ENCODE measurements around the gene NYAP2. TPM values are rescaled to one million over a fixed set of nuclear protein-coding genes. Genes with fewer than 3 reads are reported as not detected.

Gene NYAP2
- total RNA-seq, 3 donors from 2014 or later, result 0.11 TPM; not detected in 2

DNA sequence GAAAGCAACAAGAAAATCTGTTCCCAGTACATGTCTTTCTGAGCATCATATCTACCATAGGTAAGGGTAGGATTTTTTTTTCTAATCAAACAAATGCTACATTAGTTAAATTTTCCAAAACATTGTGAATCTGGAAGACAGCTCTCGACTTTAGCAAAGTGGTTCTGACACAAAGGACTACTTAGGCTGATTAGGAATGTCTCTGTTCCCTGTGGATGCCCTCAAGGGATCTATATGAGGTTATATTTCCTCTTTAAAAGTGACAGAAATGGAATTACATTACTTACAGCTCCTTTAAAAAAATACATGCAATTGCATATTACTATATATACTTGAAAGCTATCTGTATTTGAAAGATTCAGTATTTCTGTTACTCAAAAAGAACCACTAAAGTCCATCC is 15.4 kb downstream of the NYAP2 start:
- H3K4me1 Mint-ChIP-seq (ENCODE audit: low read depth), result no peaks in the 10 kb centered on the region
- no peak overlapping the region for H3K4me3 Mint-ChIP-seq
- H3K36me3 Mint-ChIP-seq (ENCODE audit: insufficient read depth), result no peaks in the 10 kb centered on the region
- DNase-seq (no peak), ATAC-seq (no peak)
- H3K27me3 Mint-ChIP-seq (ENCODE audit: low read depth), result peaks cover 12% of the 10 kb centered on the region
- H3K9me3 Mint-ChIP-seq, result no peaks in the 10 kb centered on the region

GRCh38 chr2:225415341-225415740 is 15.8 kb downstream of the NYAP2 start:
- DNase-seq, result no peak
- Mint-ChIP-seq H3K4me3 (no peak overlapping the region), H3K36me3 (ENCODE audit: insufficient read depth) (no peaks in the 10 kb centered on the region), H3K27me3 (ENCODE audit: low read depth) (peaks cover 12% of the 10 kb centered on the region), H3K9me3 (no peaks in the 10 kb centered on the region), H3K4me1 (ENCODE audit: low read depth) (no peaks in the 10 kb centered on the region)
- ATAC-seq, result no peak

- Mint-ChIP-seq H3K4me1 (ENCODE audit: low read depth) (no peaks in the 10 kb centered on the region), H3K36me3 (ENCODE audit: insufficient read depth) (no peaks in the 10 kb centered on the region), H3K27me3 (ENCODE audit: low read depth) (peaks cover 12% of the 10 kb centered on the region), H3K9me3 (no peaks in the 10 kb centered on the region), H3K4me3 (no peak overlapping the region)
- DNase-seq (no peak), ATAC-seq (no peak)
These were observed 16.3 kb downstream of the NYAP2 start for GRCh38 chr2:225415792-225416191.

DNA sequence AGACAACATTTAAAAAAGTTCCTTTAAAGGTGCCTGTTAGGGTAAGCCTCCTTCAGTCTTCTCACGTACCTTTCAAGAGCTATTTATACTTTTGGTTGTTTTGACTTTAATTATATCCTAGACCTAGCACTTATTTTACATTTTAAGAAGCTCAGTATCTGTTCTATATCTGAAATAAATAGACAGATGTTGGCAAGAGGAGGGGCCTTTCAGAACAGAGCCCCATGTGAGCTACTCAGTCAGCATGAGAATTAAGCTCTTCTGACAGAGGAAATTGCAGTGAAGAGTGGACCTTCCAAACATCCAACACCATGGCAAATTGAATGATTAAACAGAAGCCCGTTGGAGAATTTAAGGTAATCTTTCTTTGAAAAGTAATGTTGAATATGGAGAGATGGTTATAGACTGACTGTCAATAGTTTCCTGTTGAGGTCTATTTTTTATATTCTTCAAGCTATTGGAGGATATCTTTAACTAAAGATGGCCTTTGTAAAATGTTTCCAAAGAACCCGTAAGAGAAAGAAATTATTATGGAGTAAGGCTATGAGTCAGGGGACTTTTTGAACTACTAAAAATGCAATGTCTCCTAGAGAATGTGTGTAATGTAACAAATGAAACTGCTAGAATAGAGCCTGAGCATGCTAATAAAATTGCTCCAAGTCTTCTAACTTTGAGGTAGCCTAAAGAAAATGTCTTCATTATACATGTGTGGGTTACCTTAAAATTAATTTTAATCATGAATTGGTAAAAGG is 17.3 kb downstream of the NYAP2 start:
- DNase-seq, result no peak
- Mint-ChIP-seq H3K4me1 (ENCODE audit: low read depth) (no peaks in the 10 kb centered on the region), H3K36me3 (ENCODE audit: insufficient read depth) (no peaks in the 10 kb centered on the region), H3K9me3 (no peaks in the 10 kb centered on the region), H3K27me3 (ENCODE audit: low read depth) (peaks cover 9% of the 10 kb centered on the region), H3K4me3 (no peak overlapping the region)
- no peak for ATAC-seq

DNA sequence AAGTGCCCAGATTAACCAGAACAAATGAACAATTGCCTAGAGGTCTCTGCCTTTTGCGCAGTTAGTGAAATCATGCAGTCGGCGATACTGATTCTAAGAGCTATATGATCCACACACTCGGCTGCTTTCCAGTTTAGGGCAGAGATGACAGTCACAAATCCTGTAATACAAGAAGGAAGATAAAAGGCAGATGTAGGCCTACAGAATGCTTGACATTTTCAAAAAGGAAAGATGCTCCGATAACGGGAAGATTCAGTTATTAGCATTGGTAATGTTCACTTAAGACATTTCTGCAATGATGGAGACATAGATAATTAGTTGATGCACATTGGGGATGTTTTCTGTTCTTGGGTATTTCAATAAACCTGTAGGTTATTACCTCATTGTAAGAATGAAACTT is 19.5 kb downstream of the NYAP2 start:
- ATAC-seq (no peak), DNase-seq (no peak)
- no peaks in the 10 kb centered on the region for H3K9me3 Mint-ChIP-seq
- H3K36me3 Mint-ChIP-seq (ENCODE audit: insufficient read depth), result no peaks in the 10 kb centered on the region
- H3K27me3 Mint-ChIP-seq (ENCODE audit: low read depth), result peaks cover 3% of the 10 kb centered on the region
- H3K4me1 Mint-ChIP-seq (ENCODE audit: low read depth), result no peaks in the 10 kb centered on the region
- no peak overlapping the region for H3K4me3 Mint-ChIP-seq

DNA sequence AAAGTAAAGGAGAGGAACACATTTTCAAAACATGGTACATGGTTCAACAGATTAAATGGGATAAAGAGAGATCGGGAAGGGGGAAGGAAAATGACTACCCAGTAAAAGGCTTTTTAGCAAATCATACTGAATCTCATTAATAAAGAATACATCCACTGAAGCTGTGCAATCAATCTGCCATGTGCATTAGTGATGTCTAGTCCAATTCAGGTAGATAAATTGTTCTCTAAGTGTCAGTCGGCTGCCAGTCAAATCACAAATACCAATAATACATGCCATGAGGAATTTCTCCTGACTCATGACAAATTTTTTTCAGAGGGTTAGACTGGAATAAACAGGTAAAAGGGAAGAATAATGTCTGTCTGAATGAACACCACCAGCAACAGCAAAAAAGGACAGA is 22.6 kb downstream of the NYAP2 start:
- Mint-ChIP-seq H3K36me3 (ENCODE audit: insufficient read depth) (no peaks in the 10 kb centered on the region), H3K27me3 (ENCODE audit: low read depth) (peaks cover 3% of the 10 kb centered on the region), H3K9me3 (no peaks in the 10 kb centered on the region), H3K4me3 (no peak overlapping the region), H3K4me1 (ENCODE audit: low read depth) (no peaks in the 10 kb centered on the region)
- ATAC-seq (no peak), DNase-seq (no peak)

DNA sequence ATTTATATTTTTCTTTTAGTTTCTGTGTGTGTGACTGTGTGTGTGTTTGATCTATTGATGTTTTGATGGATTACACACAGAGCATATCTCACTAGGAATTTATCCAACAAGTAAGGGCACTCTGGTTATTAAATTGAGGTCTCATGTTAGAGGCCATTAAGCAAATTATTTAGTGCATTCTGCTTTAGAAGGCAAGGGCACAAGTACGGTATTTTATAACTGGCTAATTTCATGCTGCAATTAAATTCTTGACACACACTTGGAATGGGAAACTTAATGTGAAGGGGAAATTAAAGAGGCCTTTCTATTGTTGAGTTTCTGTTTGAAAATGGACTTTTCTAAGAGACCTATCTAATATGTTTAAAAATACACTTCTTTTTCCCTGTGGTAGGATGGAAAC is 25.8 kb downstream of the NYAP2 start:
- DNase-seq (no peak), ATAC-seq (no peak)
- Mint-ChIP-seq H3K27me3 (ENCODE audit: low read depth) (peaks cover 5% of the 10 kb centered on the region), H3K36me3 (ENCODE audit: insufficient read depth) (no peaks in the 10 kb centered on the region), H3K4me1 (ENCODE audit: low read depth) (no peaks in the 10 kb centered on the region), H3K4me3 (no peak overlapping the region), H3K9me3 (no peaks in the 10 kb centered on the region)

GRCh38 chr2:225428360-225428759 is 28.9 kb downstream of the NYAP2 start:
- Mint-ChIP-seq H3K9me3 (no peaks in the 10 kb centered on the region), H3K4me3 (no peak overlapping the region), H3K36me3 (ENCODE audit: insufficient read depth) (no peaks in the 10 kb centered on the region), H3K27me3 (ENCODE audit: low read depth) (peaks cover 5% of the 10 kb centered on the region), H3K4me1 (ENCODE audit: low read depth) (no peaks in the 10 kb centered on the region)
- DNase-seq (no peak), ATAC-seq (no peak)

GRCh38 chr2:225429717-225430116 is 30.2 kb downstream of the NYAP2 start:
- Mint-ChIP-seq H3K27me3 (ENCODE audit: low read depth) (peaks cover 5% of the 10 kb centered on the region), H3K4me3 (no peak overlapping the region)

GRCh38 chr2:225431105-225431863 is 31.8 kb downstream of the NYAP2 start:
- Mint-ChIP-seq H3K9me3 (no peaks in the 10 kb centered on the region), H3K36me3 (ENCODE audit: insufficient read depth) (no peaks in the 10 kb centered on the region), H3K4me3 (no peak overlapping the region), H3K4me1 (ENCODE audit: low read depth) (no peaks in the 10 kb centered on the region), H3K27me3 (ENCODE audit: low read depth) (peaks cover 2% of the 10 kb centered on the region)
- ATAC-seq (no peak), DNase-seq (no peak)

More at GRCh38 chr2:225429717-225430116, 30.2 kb downstream of the NYAP2 start:
- Mint-ChIP-seq H3K36me3 (ENCODE audit: insufficient read depth) (no peaks in the 10 kb centered on the region), H3K9me3 (no peaks in the 10 kb centered on the region), H3K4me1 (ENCODE audit: low read depth) (no peaks in the 10 kb centered on the region)
- no peak for ATAC-seq
- DNase-seq, result no peak

GRCh38 chr2:225434014-225434413 is 34.5 kb downstream of the NYAP2 start:
- no peaks in the 10 kb centered on the region for H3K4me1 Mint-ChIP-seq (ENCODE audit: low read depth)
- no peak for DNase-seq
- peaks cover 4% of the 10 kb centered on the region for H3K27me3 Mint-ChIP-seq (ENCODE audit: low read depth)
- H3K4me3 Mint-ChIP-seq, result no peak overlapping the region
- no peaks in the 10 kb centered on the region for H3K9me3 Mint-ChIP-seq
- no peaks in the 10 kb centered on the region for H3K36me3 Mint-ChIP-seq (ENCODE audit: insufficient read depth)
- no peak for ATAC-seq

GRCh38 chr2:225437319-225437718 is 37.8 kb downstream of the NYAP2 start:
- Mint-ChIP-seq H3K9me3 (no peaks in the 10 kb centered on the region), H3K4me1 (ENCODE audit: low read depth) (no peaks in the 10 kb centered on the region)
- no peak for DNase-seq

GRCh38 chr2:225438248-225438647 is 38.7 kb downstream of the NYAP2 start:
- Mint-ChIP-seq H3K27me3 (ENCODE audit: low read depth) (peaks cover 24% of the 10 kb centered on the region), H3K9me3 (no peaks in the 10 kb centered on the region), H3K36me3 (ENCODE audit: insufficient read depth) (no peaks in the 10 kb centered on the region), H3K4me1 (ENCODE audit: low read depth) (no peaks in the 10 kb centered on the region), H3K4me3 (no peak overlapping the region)
- DNase-seq (no peak), ATAC-seq (no peak)

More at GRCh38 chr2:225437319-225437718, 37.8 kb downstream of the NYAP2 start:
- H3K27me3 Mint-ChIP-seq (ENCODE audit: low read depth), result peaks cover 21% of the 10 kb centered on the region
- H3K4me3 Mint-ChIP-seq, result no peak overlapping the region
- no peak for ATAC-seq
- H3K36me3 Mint-ChIP-seq (ENCODE audit: insufficient read depth), result no peaks in the 10 kb centered on the region

GRCh38 chr2:225452677-225453076 is 53.2 kb downstream of the NYAP2 start:
- no peak for DNase-seq
- H3K9me3 Mint-ChIP-seq, result no peaks in the 10 kb centered on the region

DNA sequence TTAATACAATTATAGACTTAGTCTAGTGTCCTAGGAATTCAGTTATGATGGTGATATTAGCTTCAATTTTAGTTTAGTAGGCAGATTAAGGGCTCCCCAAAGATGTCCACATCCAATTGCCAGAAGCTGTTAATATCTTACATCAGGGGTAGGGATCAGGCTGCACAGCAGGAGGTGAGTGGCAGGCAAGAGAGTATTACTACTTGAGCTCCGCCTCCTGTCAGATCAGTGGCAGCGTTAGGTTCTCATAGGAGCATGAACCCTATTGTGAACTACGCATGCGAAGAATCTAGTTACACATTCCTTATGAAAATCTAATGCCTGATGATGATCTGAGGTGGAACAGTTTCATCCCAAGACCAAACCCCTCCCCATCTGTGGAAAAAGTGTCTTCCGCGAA is 54.9 kb downstream of the NYAP2 start:
- Mint-ChIP-seq H3K9me3 (no peaks in the 10 kb centered on the region), H3K36me3 (ENCODE audit: insufficient read depth) (no peaks in the 10 kb centered on the region), H3K4me1 (ENCODE audit: low read depth) (no peaks in the 10 kb centered on the region), H3K4me3 (no peak overlapping the region), H3K27me3 (ENCODE audit: low read depth) (peaks cover 10% of the 10 kb centered on the region)
- ATAC-seq (no peak), DNase-seq (no peak)

More at GRCh38 chr2:225452677-225453076, 53.2 kb downstream of the NYAP2 start:
- no peak for ATAC-seq
- Mint-ChIP-seq H3K4me1 (ENCODE audit: low read depth) (no peaks in the 10 kb centered on the region), H3K4me3 (no peak overlapping the region), H3K27me3 (ENCODE audit: low read depth) (peaks cover 3% of the 10 kb centered on the region), H3K36me3 (ENCODE audit: insufficient read depth) (no peaks in the 10 kb centered on the region)

Data from activated T-cell treated with anti-CD3 and anti-CD28 coated beads, Interleukin-2, amount 50 U/mL, for 4 hours (primary cell).